HG02588 (cell line): ENCODE results near the gene NHERF2.

Experiments
- ATAC-seq: cut with Tn5 transposase; IDR thresholded peaks from one replicate; pipeline ENCODE4 v1.9.1; 2021; ENCODE audit warnings: mild to moderate bottlenecking, moderate library complexity; ENCODE audit not compliant: unreplicated experiment

The NHERF2 gene

GRCh38 chr16:1990351-1991134 is 36.2 kb upstream of the NHERF2 start:
- no peak for ATAC-seq

GRCh38 chr16:1991135-1991551 is 35.6 kb upstream of the NHERF2 start:
- ATAC-seq, result no peak

GRCh38 chr16:1991588-1991947 is 35.1 kb upstream of the NHERF2 start:
- no peak for ATAC-seq

DNA sequence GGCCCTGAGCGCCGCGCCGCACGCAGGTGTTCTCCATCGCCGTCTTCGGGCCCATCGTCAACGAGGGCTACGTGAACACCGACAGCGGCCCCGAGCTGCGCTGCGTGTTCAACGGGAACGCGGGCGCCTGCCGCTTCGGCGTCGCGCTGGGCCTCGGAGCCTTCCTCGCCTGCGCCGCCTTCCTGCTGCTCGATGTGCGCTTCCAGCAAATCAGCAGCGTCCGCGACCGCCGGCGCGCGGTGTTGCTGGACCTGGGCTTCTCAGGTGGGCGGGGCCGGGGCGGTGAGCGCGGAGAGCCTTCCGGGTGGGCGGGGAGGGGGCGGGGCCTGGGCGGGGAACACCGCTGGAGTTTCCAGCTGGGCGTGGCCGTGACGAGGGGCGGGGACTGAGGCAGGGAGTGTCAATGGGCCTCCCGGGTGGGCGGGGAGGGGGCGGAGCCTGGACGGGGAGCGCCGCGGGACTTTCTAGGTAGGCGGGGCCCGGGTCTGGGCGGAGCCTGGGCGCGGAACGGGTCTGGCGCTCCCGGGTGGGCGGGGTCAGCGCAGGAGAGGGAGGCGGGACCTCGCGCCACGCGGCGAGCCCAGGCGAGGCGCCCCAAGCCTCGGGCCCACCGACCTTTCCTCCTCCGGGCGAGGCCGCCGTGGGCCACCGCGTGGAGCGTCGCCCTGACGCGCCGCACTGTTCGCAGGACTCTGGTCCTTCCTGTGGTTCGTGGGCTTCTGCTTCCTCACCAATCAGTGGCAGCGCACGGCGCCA is 34.6 kb upstream of the NHERF2 start:
- ATAC-seq, result peak; percentile 44

DNA sequence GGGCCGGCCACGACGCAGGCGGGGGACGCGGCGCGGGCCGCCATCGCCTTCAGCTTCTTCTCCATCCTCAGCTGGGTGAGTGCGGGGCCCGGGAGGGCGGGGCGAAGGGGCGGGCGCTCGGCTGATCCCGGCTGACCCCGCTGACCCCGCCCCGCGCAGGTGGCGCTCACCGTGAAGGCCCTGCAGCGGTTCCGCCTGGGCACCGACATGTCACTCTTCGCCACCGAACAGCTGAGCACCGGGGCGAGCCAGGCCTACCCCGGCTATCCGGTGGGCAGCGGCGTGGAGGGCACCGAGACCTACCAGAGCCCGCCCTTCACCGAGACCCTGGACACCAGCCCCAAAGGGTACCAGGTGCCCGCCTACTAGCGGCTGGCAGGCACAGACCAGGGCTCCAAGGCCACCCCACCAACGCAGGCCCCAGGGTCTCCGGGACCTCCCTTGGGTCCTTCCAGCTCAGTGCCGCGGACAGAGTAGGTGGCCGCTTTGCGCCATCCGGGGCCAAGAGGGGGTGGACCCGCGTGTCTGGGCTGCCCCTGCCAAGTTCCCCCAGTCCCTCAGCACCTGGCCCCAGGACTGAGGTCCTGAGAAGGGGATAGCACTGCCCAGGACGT is 33.9 kb upstream of the NHERF2 start:
- ATAC-seq, result no peak

DNA sequence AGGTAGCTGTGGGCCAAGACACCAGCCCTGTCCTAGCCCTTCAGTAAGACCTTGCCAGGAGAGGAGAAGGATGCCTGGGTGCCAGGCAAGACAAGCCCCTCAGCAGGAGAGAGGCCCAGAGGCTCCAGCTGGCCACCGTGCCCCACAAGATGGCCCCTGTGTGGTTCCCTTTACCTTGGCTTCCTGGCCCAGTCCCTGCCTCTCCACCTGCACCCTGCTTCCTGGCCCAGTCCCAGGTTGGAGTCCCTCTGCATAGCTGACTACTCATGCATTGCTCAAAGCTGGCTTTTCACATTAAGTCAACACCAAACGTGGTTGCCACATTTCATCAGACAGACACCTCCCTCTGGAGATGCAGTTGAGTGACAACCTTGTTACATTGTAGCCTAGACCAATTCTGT is 33.0 kb upstream of the NHERF2 start:
- no peak for ATAC-seq

- no peak for ATAC-seq
Observed at GRCh38 chr16:1997494-1998359, 29.0 kb upstream of the NHERF2 start.

DNA sequence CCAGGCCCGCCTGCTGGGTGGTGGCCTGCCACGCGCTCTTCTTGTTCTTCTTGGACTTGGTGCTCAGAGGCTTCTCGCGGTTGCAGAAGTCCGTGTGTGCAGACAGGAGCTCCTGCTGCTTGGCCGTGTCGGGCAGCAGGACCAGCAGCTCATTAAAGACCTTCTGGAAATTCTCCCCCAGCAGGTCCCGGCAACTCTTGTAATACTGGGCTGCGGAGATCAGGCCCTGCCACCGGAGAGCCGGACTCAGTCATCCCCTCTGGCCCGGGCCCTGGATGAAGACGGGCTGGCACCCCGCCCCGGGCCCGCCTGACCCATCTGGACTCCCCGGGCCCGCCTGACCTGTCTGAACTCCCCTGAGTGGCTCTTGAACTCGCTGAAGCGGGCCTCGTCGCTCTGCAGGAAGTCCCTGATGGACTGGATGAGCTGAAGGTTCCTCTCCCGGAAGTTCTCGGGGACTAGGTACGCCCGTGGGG is 28.3 kb upstream of the NHERF2 start:
- ATAC-seq, result no peak

GRCh38 chr16:1998852-1999801 is 27.6 kb upstream of the NHERF2 start:
- no peak for ATAC-seq

DNA sequence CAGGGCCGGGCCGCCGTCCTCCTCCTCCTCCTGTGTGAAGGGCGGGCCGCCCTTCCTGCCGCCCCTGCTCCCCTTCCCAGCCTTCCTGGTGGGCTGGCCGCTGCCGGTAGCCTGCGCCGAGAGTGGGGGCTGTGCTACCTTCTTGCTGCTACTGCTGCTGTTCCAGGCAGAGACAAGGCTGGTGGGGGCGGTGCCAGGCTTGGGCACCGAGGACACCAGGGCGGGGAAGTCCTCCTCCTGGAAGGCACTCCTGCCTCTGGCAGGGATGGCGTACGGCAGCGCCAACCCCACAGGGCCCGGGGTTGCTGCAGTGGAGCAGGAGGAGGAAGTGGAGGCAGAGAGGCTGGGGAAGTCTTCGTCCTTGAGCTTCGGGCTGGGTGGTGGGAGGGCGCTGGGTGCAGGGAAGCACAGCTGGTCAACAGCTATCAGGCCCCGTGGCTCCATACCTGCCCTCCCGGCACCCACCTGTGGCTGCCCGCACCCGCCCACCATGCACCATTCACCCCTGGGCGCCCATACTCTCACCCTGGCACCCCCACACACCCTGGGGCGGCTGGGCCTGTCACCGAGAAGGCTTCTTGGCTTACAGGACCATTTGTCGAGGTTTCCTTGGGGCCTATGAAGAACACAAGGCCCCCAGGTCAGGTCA is 26.7 kb upstream of the NHERF2 start:
- no peak for ATAC-seq

GRCh38 chr16:2001035-2001434 is 25.7 kb upstream of the NHERF2 start:
- no peak for ATAC-seq

DNA sequence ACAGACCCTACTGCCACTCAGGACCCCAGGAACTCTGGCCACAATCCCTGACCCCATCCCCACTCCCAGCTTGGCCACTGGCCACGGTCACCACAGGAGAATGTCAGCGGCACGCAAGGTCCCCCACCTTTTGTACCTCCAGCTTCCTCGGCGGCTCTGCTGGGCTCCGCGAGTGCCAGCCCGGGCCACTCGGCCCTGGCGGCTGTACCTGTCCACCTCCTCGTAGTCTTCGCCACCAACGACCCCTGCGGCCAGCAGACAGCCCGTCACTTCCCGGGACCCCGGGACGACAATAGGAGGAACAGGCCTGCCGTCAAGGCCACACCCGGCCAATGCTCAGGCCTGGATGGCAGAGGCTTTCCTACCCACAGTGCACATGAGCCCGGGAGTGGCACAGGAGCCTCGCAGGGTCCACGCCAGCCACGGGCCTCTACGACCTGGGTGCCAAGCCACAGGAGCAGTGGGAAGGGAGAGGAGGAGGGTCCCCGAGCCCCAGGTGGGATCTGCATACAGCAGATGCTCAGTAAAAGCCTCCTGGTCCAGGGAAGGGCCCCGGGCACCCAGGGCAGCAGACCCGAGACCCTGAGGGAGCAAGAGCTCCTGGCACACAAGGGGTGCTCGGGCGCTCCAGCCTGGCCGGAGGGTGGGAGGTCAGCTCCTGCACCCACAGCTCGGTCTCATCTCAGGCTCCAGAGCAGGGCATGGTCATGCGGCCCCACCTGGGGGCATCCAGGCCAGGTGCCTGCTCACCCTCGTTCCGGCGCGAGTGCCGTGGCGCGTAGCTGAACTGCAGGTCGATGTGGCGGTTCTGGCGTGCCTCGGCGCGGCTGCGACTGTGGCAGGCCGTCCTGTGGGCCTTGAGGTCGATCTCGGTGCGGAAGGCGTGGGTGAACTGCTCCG is 25.0 kb upstream of the NHERF2 start:
- ATAC-seq, result no peak

- no peak for ATAC-seq
Observed at GRCh38 chr16:2002406-2003230, 24.1 kb upstream of the NHERF2 start.

GRCh38 chr16:2003231-2003826 is 23.4 kb upstream of the NHERF2 start:
- no peak for ATAC-seq

DNA sequence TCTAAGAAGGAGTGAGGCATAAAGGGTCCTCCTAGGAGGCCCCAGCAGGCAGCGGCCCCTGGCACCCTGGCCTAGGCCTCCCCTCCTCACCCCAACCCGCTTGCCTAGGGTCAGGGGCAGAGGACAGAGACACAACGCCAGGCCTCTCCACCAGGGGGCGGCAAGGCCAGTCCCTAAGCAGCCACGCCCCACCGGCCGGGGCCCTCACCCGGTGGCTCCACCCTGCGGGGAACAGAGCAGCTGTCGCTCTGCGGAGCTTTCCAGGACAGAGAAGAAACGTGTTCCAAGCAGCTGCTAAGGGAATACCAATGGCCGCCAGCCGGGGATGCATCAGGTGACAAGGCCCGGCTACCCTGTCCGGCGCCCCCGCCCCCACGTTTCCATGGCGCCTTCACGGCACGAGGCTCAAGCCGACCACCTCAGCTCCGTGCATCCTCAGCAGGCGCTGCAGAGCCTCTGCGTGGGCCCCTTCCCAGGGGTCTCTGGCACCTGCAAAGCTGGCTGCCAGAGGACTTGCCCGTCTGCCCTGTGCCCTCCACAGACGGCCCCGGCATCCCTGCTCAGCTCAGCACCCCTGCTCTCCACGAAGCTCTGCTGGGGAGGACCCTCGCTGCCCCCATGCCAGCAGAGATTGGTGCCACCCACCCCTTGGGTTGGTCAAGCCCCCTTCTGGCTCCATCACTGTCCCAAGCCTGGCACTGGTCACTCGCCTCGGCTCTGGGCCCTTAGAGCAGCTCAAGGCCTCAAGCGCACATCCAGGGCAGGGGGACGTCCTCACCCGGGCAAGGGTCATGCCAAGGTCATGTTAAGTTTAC is 22.7 kb upstream of the NHERF2 start:
- peak; percentile 49 for ATAC-seq
